ENCODE data around the gene ARHGAP26. TPM values are rescaled to one million over a fixed set of nuclear protein-coding genes. Genes with fewer than 3 reads are reported as not detected.

ARHGAP26 gene
- total and polyA plus RNA-seq, 7 donors, result 2.5 to 28.7 (median 12.0) TPM

DNA sequence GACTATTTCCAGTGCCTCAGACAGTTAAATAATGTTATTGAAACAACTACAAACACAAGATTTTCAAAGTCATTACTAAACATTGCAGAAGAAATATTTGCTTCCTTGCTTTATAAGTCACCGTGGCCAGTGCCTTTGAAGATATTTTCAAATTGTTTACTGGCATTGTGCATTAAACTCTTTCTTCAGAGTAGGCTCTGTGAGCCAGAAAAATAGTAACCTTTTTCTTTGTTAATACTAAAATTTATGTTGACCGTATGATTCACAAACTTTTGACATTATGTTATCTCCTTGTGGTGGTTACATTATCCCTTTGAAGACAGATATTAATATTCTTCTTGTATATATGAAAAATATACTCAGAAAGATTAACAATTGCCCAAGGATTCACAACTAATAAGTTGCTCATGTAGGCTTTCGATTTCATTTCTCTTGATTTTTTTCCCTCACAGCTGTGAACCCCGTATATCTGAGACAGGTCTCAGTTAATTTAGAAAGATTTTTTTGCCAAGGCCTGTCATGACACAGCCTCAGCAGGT is 493.2 kb downstream of the ARHGAP26 start:
- no peak overlapping the region for H3K4me3 ChIP-seq
- TF ChIP-seq, protein P1, sequence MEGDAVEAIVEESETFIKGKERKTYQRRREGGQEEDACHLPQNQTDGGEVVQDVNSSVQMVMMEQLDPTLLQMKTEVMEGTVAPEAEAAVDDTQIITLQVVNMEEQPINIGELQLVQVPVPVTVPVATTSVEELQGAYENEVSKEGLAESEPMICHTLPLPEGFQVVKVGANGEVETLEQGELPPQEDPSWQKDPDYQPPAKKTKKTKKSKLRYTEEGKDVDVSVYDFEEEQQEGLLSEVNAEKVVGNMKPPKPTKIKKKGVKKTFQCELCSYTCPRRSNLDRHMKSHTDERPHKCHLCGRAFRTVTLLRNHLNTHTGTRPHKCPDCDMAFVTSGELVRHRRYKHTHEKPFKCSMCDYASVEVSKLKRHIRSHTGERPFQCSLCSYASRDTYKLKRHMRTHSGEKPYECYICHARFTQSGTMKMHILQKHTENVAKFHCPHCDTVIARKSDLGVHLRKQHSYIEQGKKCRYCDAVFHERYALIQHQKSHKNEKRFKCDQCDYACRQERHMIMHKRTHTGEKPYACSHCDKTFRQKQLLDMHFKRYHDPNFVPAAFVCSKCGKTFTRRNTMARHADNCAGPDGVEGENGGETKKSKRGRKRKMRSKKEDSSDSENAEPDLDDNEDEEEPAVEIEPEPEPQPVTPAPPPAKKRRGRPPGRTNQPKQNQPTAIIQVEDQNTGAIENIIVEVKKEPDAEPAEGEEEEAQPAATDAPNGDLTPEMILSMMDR (IDR thresholded peaks at IDR 0.05), result no peak
- intact Hi-C loops (cut with DNase I), result no loop called here
- no peaks in the 10 kb centered on the region for H3K36me3 ChIP-seq (ENCODE audit: insufficient read depth in 1 of 2, low read depth in 1 of 2)
- H3K9me3 ChIP-seq, result peaks cover 18% of the 10 kb centered on the region
- 58 to 73% (median 62%) methylated on average over 4 of the region's 4 CpGs for WGBS, 3 donors
- no peak for ATAC-seq
- DNase-seq, result no peak
- H3K4me1 ChIP-seq, result no peaks in the 10 kb centered on the region
- no peaks in the 10 kb centered on the region for H3K27me3 ChIP-seq (ENCODE audit: insufficient read depth in 3 of 3, low read length in 2 of 3)
- no peak overlapping the region for H3K27ac ChIP-seq

DNA sequence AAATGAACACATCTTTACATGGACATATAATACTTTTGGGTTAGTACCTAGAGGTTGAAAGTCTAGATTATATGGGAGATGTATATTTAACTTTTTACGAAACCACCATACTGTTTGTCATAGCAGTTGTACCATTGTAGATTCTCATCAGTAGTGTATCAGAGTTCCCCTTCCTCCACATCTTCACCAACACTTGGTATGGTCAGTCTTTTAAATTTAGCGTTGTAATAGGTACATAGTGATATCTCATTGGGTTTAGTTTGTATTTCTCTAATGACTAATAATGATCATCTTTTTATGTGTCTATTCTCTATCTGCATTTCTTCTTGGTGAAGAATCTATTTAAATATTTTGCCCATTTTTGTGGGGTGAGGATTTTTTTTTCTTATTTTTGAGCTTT is 495.8 kb downstream of the ARHGAP26 start:
- TF ChIP-seq, protein P1 (IDR thresholded peaks at IDR 0.05), result no peak
- H3K4me3 ChIP-seq, result no peak overlapping the region
- 97 to 100% (median 100%) methylated on average over 2 of the region's 2 CpGs for WGBS, 3 donors
- H3K27ac ChIP-seq, result no peak overlapping the region
- H3K27me3 ChIP-seq (ENCODE audit: insufficient read depth in 3 of 3, low read length in 2 of 3), result no peaks in the 10 kb centered on the region
- H3K36me3 ChIP-seq (ENCODE audit: insufficient read depth in 1 of 2, low read depth in 1 of 2), result no peaks in the 10 kb centered on the region
- ATAC-seq (no peak), DNase-seq (no peak)
- H3K4me1 ChIP-seq, result no peaks in the 10 kb centered on the region
- intact Hi-C loops (cut with DNase I), result no loop called here
- peaks cover 18% of the 10 kb centered on the region for H3K9me3 ChIP-seq

DNA sequence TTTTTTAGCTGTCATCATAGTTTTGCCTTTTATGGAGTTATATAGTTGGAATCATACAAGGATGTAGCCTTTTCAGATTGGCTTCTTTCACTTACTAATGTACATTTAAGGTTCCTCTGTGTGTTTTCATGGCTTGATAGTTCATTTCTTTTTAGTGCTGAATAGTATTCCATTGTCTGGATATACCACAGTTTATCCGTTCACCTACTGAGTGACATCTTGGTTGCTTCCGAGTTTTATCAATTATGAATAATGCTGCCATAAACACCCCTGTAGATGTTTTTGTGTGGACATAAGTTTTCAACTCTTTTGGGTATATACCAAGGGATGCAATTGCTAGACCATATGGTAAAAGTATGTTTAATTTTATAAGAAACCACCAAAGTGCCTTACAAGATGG is 497.0 kb downstream of the ARHGAP26 start:
- DNase-seq, result no peak
- 98% methylated on average over 2 of the region's 2 CpGs for WGBS, 3 donors
- Histone ChIP-seq H3K4me1 (no peaks in the 10 kb centered on the region), H3K27ac (no peak overlapping the region), H3K9me3 (peaks cover 18% of the 10 kb centered on the region), H3K4me3 (no peak overlapping the region), H3K36me3 (ENCODE audit: insufficient read depth in 1 of 2, low read depth in 1 of 2) (no peaks in the 10 kb centered on the region), H3K27me3 (ENCODE audit: insufficient read depth in 3 of 3, low read length in 2 of 3) (no peaks in the 10 kb centered on the region)
- TF ChIP-seq, protein P1 (IDR thresholded peaks at IDR 0.05), result no peak
- ATAC-seq, result no peak
- intact Hi-C loops (cut with DNase I), result no loop called here

DNA sequence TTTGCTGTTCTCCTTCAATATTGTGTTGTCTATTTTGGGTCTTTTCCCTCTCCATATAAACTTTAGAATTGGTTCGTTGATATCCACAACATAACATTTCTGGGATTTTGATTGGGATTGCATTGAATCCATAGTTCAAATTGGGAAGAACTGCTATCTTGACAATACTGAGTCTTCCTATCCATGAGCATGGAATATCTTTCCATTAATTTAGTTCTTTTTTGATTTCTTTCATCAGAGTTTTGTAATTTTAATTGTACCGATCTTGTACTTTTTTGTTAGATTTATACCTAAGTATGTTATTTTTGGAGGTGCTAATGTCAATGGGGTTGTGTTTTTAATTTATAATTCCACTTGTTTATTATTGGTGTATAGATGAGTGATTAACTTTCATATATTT is 498.2 kb downstream of the ARHGAP26 start:
- Histone ChIP-seq H3K4me1 (no peaks in the 10 kb centered on the region), H3K9me3 (peaks cover 18% of the 10 kb centered on the region), H3K27me3 (ENCODE audit: insufficient read depth in 3 of 3, low read length in 2 of 3) (no peaks in the 10 kb centered on the region), H3K36me3 (ENCODE audit: insufficient read depth in 1 of 2, low read depth in 1 of 2) (no peaks in the 10 kb centered on the region), H3K4me3 (no peak overlapping the region), H3K27ac (no peak overlapping the region)
- intact Hi-C loops (cut with DNase I), result no loop called here
- 97 to 99% (median 99%) methylated on average over 2 of the region's 2 CpGs for WGBS, 3 donors
- TF ChIP-seq, protein P1 (IDR thresholded peaks at IDR 0.05), result no peak
- DNase-seq (no peak), ATAC-seq (no peak)

DNA sequence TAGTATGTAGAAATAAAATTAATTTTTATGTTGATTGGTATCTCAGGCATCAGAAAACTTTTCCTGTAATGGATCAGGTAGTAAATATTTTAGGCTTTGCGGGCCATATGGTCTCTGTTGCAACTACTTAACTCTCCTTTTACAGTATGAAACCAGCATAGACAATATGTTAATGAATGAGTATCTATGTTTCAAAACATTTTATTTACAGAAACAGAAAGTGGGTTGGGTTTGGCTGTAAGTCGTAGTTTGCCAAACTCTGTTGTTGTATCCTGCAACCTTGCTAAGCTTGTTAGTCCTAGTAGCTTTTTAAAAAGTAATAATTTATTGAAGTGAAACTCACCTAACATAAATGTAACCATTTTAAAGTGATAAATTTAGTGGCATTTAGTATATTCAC is 501.3 kb downstream of the ARHGAP26 start:
- no peaks in the 10 kb centered on the region for H3K27me3 ChIP-seq (ENCODE audit: insufficient read depth in 3 of 3, low read length in 2 of 3)
- H3K4me3 ChIP-seq, result no peak overlapping the region
- DNase-seq (no peak), ATAC-seq (no peak)
- WGBS, 3 donors, result 96 to 97% (median 96%) methylated on average over 2 of the region's 2 CpGs
- TF ChIP-seq, protein P1 (IDR thresholded peaks at IDR 0.05), result no peak
- H3K4me1 ChIP-seq, result no peaks in the 10 kb centered on the region
- intact Hi-C loops (cut with DNase I), result no loop called here
- no peaks in the 10 kb centered on the region for H3K36me3 ChIP-seq (ENCODE audit: insufficient read depth in 1 of 2, low read depth in 1 of 2)
- H3K9me3 ChIP-seq, result peaks cover 13% of the 10 kb centered on the region
- no peak overlapping the region for H3K27ac ChIP-seq
